Endothelial cell of umbilical vein (primary cell): Measurements from ENCODE around the gene MYOG. TPM values are rescaled to one million over a fixed set of nuclear protein-coding genes. Genes with fewer than 3 reads are reported as not detected.

ENCODE experiments used
- BruUV-seq: library from RNA; stranded (reverse); fragments of 400-500 nt; replicated peaks from 2 replicates; lab custom pipeline; 2021; lab: Mats Ljungman, UMichigan
- CTCF ChIA-PET: fragments of 300-600, 350-600 bp; sonication (Branson Sonifier 250); formaldehyde crosslinking; loops from one replicate; lab custom pipeline; 2021; ENCODE audit warnings: antibody characterized with exemption, inconsistent platforms; lab: Charles Lee
- POLR2A ChIA-PET: fragments of 300-600, 350-600 bp; sonication (Branson Sonifier 250); formaldehyde crosslinking; loops from one replicate; lab custom pipeline; 2021; ENCODE audit warnings: antibody characterized with exemption, inconsistent platforms; lab: Charles Lee
- DNase-seq: peaks from one replicate; pipeline ENCODE4 v3.0.0-alpha.2; 2011; ENCODE audit warnings: low read depth, low spot score
- FAIRE-seq: peaks from 2 replicates; lab custom pipeline; 2011; peaks lifted over from hg19 to GRCh38; lab: Jason Lieb, UNC
- H2AFZ ChIP-seq: 2 replicates; pipeline ENCODE4 v1.6.0; 2012; ENCODE audit warnings: low read depth, low read length, control low read depth, inconsistent platforms
- H3K27ac ChIP-seq: 2 replicates; pipeline ENCODE4 v1.5.1; 2011; ENCODE audit warnings: low read depth, mild to moderate bottlenecking, control low read depth, low read length, moderate library complexity; ENCODE audit not compliant: insufficient read depth
- H3K27me3 ChIP-seq, 2 experiments: 2 replicates each; pipeline versions ENCODE4 v1.6.0 to v1.6.1; 2011; ENCODE audit warnings: low read length in 2 of 2, mixed read lengths in 1 of 2; ENCODE audit not compliant: control insufficient read depth in 2 of 2, insufficient read depth in 2 of 2
- H3K36me3 ChIP-seq, 2 experiments: 2 replicates in 1 of 2; 3 replicates in 1 of 2; pipeline ENCODE4 v1.5.1; 2011; ENCODE audit warnings: low read length in 2 of 2, mild to moderate bottlenecking in 1 of 2, moderate library complexity in 1 of 2; ENCODE audit not compliant: control insufficient read depth in 2 of 2, insufficient read depth in 2 of 2; ENCODE audit errors: extremely low read depth in 1 of 2
- H3K4me1 ChIP-seq: 3 replicates; pipeline ENCODE4 v1.5.1; 2011; ENCODE audit warnings: mild to moderate bottlenecking, low read length; ENCODE audit not compliant: control insufficient read depth, insufficient read depth; ENCODE audit errors: extremely low read depth
- H3K4me2 ChIP-seq: 2 replicates; pipeline ENCODE4 v1.6.1; 2011; ENCODE audit warnings: low read length, control low read depth, mixed read lengths; ENCODE audit not compliant: insufficient read depth
- H3K4me3 ChIP-seq, 3 experiments: fragments of 200-600 bp in 1 of 3; sonication (generic), shearing (Covaris generic) in 1 of 3; replicated peaks in 1 of 3; 2 replicates each; pipeline ENCODE4 v1.5.1; 2011 to 2016; ENCODE audit warnings: control low read depth in 3 of 3, low read length in 3 of 3, mild to moderate bottlenecking in 2 of 3, inconsistent platforms in 1 of 3, low read depth in 1 of 3, moderate library complexity in 1 of 3; ENCODE audit not compliant: insufficient read depth in 1 of 3
- H3K79me2 ChIP-seq: 2 replicates; pipeline ENCODE4 v1.6.0; 2012; ENCODE audit warnings: low read length, inconsistent platforms; ENCODE audit not compliant: control insufficient read depth, insufficient read depth
- H3K9ac ChIP-seq: replicated peaks from 2 replicates; pipeline ENCODE3; 2011; ENCODE audit warnings: low read length, control low read depth; ENCODE audit not compliant: insufficient read depth; ENCODE audit errors: extremely low read depth
- H3K9me1 ChIP-seq: replicated peaks from 3 replicates; pipeline ENCODE4 v1.6.0; 2011; ENCODE audit warnings: mild to moderate bottlenecking, low read length; ENCODE audit not compliant: control insufficient read depth, insufficient read depth; ENCODE audit errors: extremely low read depth
- H3K9me3 ChIP-seq: replicated peaks from 2 replicates; pipeline ENCODE4 v1.5.1; 2012; ENCODE audit warnings: low read length, inconsistent platforms; ENCODE audit not compliant: control insufficient read depth, insufficient read depth
- H4K20me1 ChIP-seq: replicated peaks from 2 replicates; pipeline ENCODE3; 2011; ENCODE audit warnings: mild to moderate bottlenecking, low read length; ENCODE audit not compliant: control insufficient read depth, insufficient read depth; ENCODE audit errors: extremely low read depth
- FOS ChIP-seq: IDR thresholded peaks from 2 replicates; pipeline ENCODE4 v1.6.1; 2011; ENCODE audit warnings: mild to moderate bottlenecking, low read length, moderate library complexity, borderline replicate concordance; ENCODE audit not compliant: insufficient read depth
- GATA2 ChIP-seq: IDR thresholded peaks from 2 replicates; pipeline ENCODE4 v1.7.0; 2011; ENCODE audit warnings: low read depth, mild to moderate bottlenecking, moderate library complexity, mixed read lengths, low read length; ENCODE audit not compliant: insufficient read length, insufficient read depth
- MYC ChIP-seq: IDR thresholded peaks from one replicate; pipeline ENCODE4 v1.6.1; 2011; ENCODE audit warnings: mild to moderate bottlenecking, low read depth, low read length
- POLR2A ChIP-seq: IDR thresholded peaks from 2 replicates; pipeline ENCODE4 v1.6.1; 2012; ENCODE audit warnings: low read depth, mild to moderate bottlenecking, control low read depth, low read length
- POLR2AphosphoS5 ChIP-seq: IDR thresholded peaks from 2 replicates; pipeline ENCODE4 v1.6.1; 2012; ENCODE audit warnings: low read depth, mild to moderate bottlenecking, control low read depth, low read length, moderate library complexity; ENCODE audit not compliant: insufficient read depth
- dilution Hi-C: fragments of 300-500 bp; cut with MboI; formaldehyde crosslinking; loops from one replicate; pipeline ENCODE4 v1.15.0; 2019; ENCODE audit warnings: low sequenced_read_pairs; ENCODE audit not compliant: extremely low pct_ligation_motif_present
- intact Hi-C: fragments of 100-400 bp; cut with micrococcal nuclease; formaldehyde crosslinking; loops from one replicate; pipeline ENCODE4 v1.10.0; 2022
- polyA plus RNA-seq, 4 experiments: library from polyadenylated mRNA; depleted of rRNA in 3 of 4; stranded (reverse) in 3 of 4; unstranded in 1 of 4; fragments of >200 nt; gene quantifications; 2 replicates each; pipeline versions ENCODE4 v1.2.1 to v1.2.3, GENCODE V29; 2011 to 2012; ENCODE audit warnings: missing spikeins in 1 of 4
- total RNA-seq: library from RNA; stranded (reverse); gene quantifications from 2 replicates; pipeline ENCODE4 v1.2.3, GENCODE V29; 2021
- TF ChIP-seq, protein P1 (sequence below), 2 donors: IDR thresholded peaks; 1 replicate in 1 of 2; 2 replicates in 1 of 2; pipeline ENCODE4 v1.5.1; 2011; ENCODE audit warnings: low read length in 2 of 2, mild to moderate bottlenecking in 2 of 2, moderate library complexity in 2 of 2, control low read depth in 1 of 2, inconsistent platforms in 1 of 2, low read depth in 1 of 2; ENCODE audit not compliant: insufficient read depth in 1 of 2; ENCODE audit errors: extremely low read depth in 1 of 2

MYOG gene
- total and polyA plus RNA-seq, 2 donors (not counting 3 experiments of a cell fraction or from before 2014, with no cell fraction given) = not detected

- intact Hi-C loops (no loop called here), dilution Hi-C loops (no loop called here)
- CTCF ChIA-PET = interaction anchor here (2.6 to 4.8 kb wide), 2 partner anchors 59 to 103 kb away, joined by 11 to 22 read pairs; no protein-coding TSS in a partner anchor
- Histone ChIP-seq H3K79me2 (no peaks in the 10 kb centered on the region), H3K36me3 (no peaks in the 10 kb centered on the region), H3K9me1 (no peaks in the 10 kb centered on the region), H3K4me1 (no peaks in the 10 kb centered on the region), H3K9me3 (no peaks in the 10 kb centered on the region), H4K20me1 (no peaks in the 10 kb centered on the region), H3K4me2 (no peak overlapping the region), H3K27me3 (peaks cover 31 to 36% of the 10 kb centered on the region in 2 experiments), H3K9ac (no peak overlapping the region), H3K4me3 (no peak overlapping the region), H3K27ac (no peak overlapping the region), H2AFZ (no peak overlapping the region)
- TF ChIP-seq MYC = no peak
- DNase-seq (no peak), FAIRE-seq (no peak)
- POLR2A ChIA-PET = no interaction called here
- BruUV-seq = no TSS peak
These were observed 27.5 kb upstream of the MYOG start for GRCh38 chr1:203113308-203113707.

DNA sequence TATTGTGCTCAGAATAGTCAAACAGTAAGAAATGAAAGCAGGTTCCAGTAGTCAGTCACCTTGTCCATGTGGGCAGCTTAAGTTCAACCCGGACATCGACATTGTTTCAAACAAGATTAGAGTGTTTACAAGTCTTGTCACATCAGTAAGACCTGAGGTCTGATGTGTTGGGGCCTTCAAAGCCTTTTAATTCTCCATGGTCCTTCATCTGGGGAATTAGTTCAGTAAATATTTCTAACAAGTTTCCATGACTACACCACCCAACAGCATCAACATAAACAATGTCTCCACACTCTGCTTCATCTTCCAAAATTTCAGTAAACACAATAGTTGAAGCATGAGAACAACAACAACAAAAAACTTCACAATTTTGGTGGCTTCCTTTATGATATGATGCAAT, 26.7 kb upstream of the MYOG start:
- Histone ChIP-seq H3K4me3 (no peak overlapping the region), H3K79me2 (no peaks in the 10 kb centered on the region), H3K9me1 (no peaks in the 10 kb centered on the region), H3K4me1 (no peaks in the 10 kb centered on the region), H3K4me2 (no peak overlapping the region), H3K27ac (no peak overlapping the region), H3K27me3 (peaks cover 35 to 36% of the 10 kb centered on the region in 2 experiments), H3K9ac (no peak overlapping the region), H4K20me1 (no peaks in the 10 kb centered on the region), H2AFZ (no peak overlapping the region), H3K36me3 (no peaks in the 10 kb centered on the region), H3K9me3 (no peaks in the 10 kb centered on the region)
- dilution Hi-C loops = no loop called here
- ChIA-PET POLR2A (no interaction called here), CTCF (interaction anchor here (1.0 to 4.8 kb wide), 3 partner anchors 60 to 103 kb away, joined by 3 to 22 read pairs (median 11); no protein-coding TSS in a partner anchor)
- intact Hi-C loops = no loop called here
- TF ChIP-seq FOS = no peak
- TF ChIP-seq, protein P1, sequence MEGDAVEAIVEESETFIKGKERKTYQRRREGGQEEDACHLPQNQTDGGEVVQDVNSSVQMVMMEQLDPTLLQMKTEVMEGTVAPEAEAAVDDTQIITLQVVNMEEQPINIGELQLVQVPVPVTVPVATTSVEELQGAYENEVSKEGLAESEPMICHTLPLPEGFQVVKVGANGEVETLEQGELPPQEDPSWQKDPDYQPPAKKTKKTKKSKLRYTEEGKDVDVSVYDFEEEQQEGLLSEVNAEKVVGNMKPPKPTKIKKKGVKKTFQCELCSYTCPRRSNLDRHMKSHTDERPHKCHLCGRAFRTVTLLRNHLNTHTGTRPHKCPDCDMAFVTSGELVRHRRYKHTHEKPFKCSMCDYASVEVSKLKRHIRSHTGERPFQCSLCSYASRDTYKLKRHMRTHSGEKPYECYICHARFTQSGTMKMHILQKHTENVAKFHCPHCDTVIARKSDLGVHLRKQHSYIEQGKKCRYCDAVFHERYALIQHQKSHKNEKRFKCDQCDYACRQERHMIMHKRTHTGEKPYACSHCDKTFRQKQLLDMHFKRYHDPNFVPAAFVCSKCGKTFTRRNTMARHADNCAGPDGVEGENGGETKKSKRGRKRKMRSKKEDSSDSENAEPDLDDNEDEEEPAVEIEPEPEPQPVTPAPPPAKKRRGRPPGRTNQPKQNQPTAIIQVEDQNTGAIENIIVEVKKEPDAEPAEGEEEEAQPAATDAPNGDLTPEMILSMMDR (IDR thresholded peaks at IDR 0.05; ENCODE audit: extremely low read depth in 1 of 2, insufficient read depth in 1 of 2, low read depth in 1 of 2, low read length in 2 of 2) = no peak
- no peak for TF ChIP-seq POLR2A
- TF ChIP-seq GATA2 = no peak
- no peak for TF ChIP-seq POLR2AphosphoS5
- DNase-seq (no peak), FAIRE-seq (no peak)
- no TSS peak for BruUV-seq
